K562 (cell line): ENCODE measurements around the gene GAPDH. TPM values are rescaled to one million over a fixed set of nuclear protein-coding genes. Genes with fewer than 3 reads are reported as not detected.

Experiments used
- CHD1 ChIP-seq: fragments of 200-600 bp; sonication (generic); IDR thresholded peaks from one replicate; pipeline ENCODE4 v1.6.1; 2012; ENCODE audit warnings: mild to moderate bottlenecking, moderate library complexity, low read length, inconsistent platforms
- CREM ChIP-seq: IDR thresholded peaks from 2 replicates; pipeline ENCODE4 v1.6.1; 2014; ENCODE audit warnings: antibody characterized with exemption, low read depth
- E2F3 ChIP-seq: fragments of 250-450 bp; sonication (Bioruptor Pico); IDR thresholded peaks from 2 replicates; pipeline ENCODE4 v1.4.0; 2020; ENCODE audit warnings: mild to moderate bottlenecking
- FOXJ3 ChIP-seq: sonication (generic); formaldehyde crosslinking; IDR thresholded peaks from 2 replicates; pipeline ENCODE4 v1.4.0; 2020; ENCODE audit warnings: mild to moderate bottlenecking, missing genetic modification reagents
- FOXP4 ChIP-seq: sonication (generic); formaldehyde crosslinking; IDR thresholded peaks from 2 replicates; pipeline ENCODE4 v1.8.0; 2022; ENCODE audit warnings: mild to moderate bottlenecking, missing genetic modification reagents, borderline replicate concordance
- GABPA ChIP-seq: fragments of 200-800 bp; sonication (Bioruptor generic); conservative IDR thresholded peaks from 2 replicates; pipeline ENCODE4 v1.6.1; 2016; ENCODE audit warnings: low read depth, missing genetic modification characterization, missing compliant biosample characterization
- GABPB1 ChIP-seq: sonication (generic); formaldehyde crosslinking; IDR thresholded peaks from 2 replicates; pipeline ENCODE4 v1.8.0; 2022; ENCODE audit warnings: mild to moderate bottlenecking, missing genetic modification reagents
- MITF ChIP-seq: IDR thresholded peaks from 2 replicates; pipeline ENCODE4 v1.6.1; 2014; ENCODE audit warnings: antibody characterized with exemption
- NCOR1 ChIP-seq: fragments of 450-650 bp; IDR thresholded peaks from 2 replicates; pipeline ENCODE4 v1.6.1; 2016; ENCODE audit warnings: mild to moderate bottlenecking, moderate library complexity
- POLR3A ChIP-seq: IDR thresholded peaks from 2 replicates; pipeline ENCODE4 v1.6.1; 2011; ENCODE audit warnings: borderline replicate concordance, mild to moderate bottlenecking, moderate library complexity; ENCODE audit not compliant: insufficient read length, insufficient read depth; ENCODE audit errors: extremely low read depth
- TAL1 ChIP-seq: fragments of 450-650 bp; IDR thresholded peaks from 2 replicates; pipeline ENCODE4 v1.6.1; 2016; ENCODE audit warnings: mild to moderate bottlenecking
- WHSC1 ChIP-seq: IDR thresholded peaks from one replicate; pipeline ENCODE4 v1.6.1; 2012; ENCODE audit warnings: low read length, control low read depth, inconsistent platforms
- ZBTB40 ChIP-seq, 2 experiments: fragments of 450-650 bp in 1 of 2; sonication (generic) in 1 of 2; formaldehyde crosslinking in 1 of 2; IDR thresholded peaks; 2 replicates each; pipeline versions ENCODE4 v1.7.1 to v1.9.0; 2016 to 2022; ENCODE audit warnings: inconsistent platforms in 1 of 2, mild to moderate bottlenecking in 1 of 2, missing genetic modification reagents in 1 of 2
- ZNF668 ChIP-seq: fragments of 250-450 bp; sonication (Bioruptor Pico); IDR thresholded peaks from 2 replicates; pipeline ENCODE4 v1.8.0; 2022; ENCODE audit warnings: mild to moderate bottlenecking, inconsistent platforms
- ZZZ3 ChIP-seq: fragments of 450-650 bp; IDR thresholded peaks from 2 replicates; pipeline ENCODE4 v1.6.1; 2016; ENCODE audit warnings: antibody characterized with exemption, mild to moderate bottlenecking, moderate library complexity
- polyA plus RNA-seq, 8 experiments: library from polyadenylated mRNA; depleted of rRNA in 4 of 8; stranded (reverse) in 5 of 8; unstranded in 3 of 8; fragments of >200 nt; fragmentation: Nextera tagmentation in 2 of 8; fragmentation: Illumina TruSeq in 1 of 8; extraction: Ambion mirVana in 2 of 8; extraction: Trizol in 1 of 8; gene quantifications; 2 replicates each; pipeline versions ENCODE4 v1.2.1 to v1.2.3, GENCODE V29; 2011 to 2014; ENCODE audit warnings: inconsistent platforms in 1 of 8, missing spikeins in 1 of 8
- total RNA-seq, 7 experiments: library from RNA; depleted of rRNA in 6 of 7; stranded (reverse); fragments of >200 nt in 6 of 7; fragmentation: Illumina TruSeq in 2 of 7; extraction: Trizol in 2 of 7; gene quantifications; 2 replicates each; pipeline versions ENCODE4 v1.2.1 to v1.2.3, GENCODE V29; 2011 to 2021; ENCODE audit warnings: low replicate concordance in 1 of 7
- TF ChIP-seq, protein P1 (sequence below): IDR thresholded peaks from 2 replicates; pipeline ENCODE4 v1.6.1; 2011; ENCODE audit not compliant: insufficient read length; ENCODE audit errors: extremely low read depth

The GAPDH gene
- total and polyA plus RNA-seq, 9 of the 15 experiments (the other 6 are each of a cell fraction or from before 2014, with no cell fraction given): 2,206 to 6,793 (median 4,217) TPM

GRCh38 chr12:6546016-6546415, 11.7 kb downstream of the GAPDH start (continued):
- TF ChIP-seq FOXJ3 (CRISPR knock-in tag) (no peak), E2F3 (no peak), GABPB1 (no peak), CHD1 (no peak), MITF (no peak), ZBTB40 (IDR thresholded peaks at IDR 0.05) (0 out of 2 replicates have a peak, but pooled peaks have one; percentile 8), ZBTB40 (CRISPR knock-in tag; IDR thresholded peaks at IDR 0.05) (no peak), CREM (peak; percentile 77), NCOR1 (peak; percentile 89), ZNF668 (CRISPR knock-in tag) (no peak), TAL1 (peak; percentile 88), WHSC1 (no peak), GABPA (tag) (no peak), POLR3A (no peak), ZZZ3 (no peak), FOXP4 (no peak)
- TF ChIP-seq, protein P1, sequence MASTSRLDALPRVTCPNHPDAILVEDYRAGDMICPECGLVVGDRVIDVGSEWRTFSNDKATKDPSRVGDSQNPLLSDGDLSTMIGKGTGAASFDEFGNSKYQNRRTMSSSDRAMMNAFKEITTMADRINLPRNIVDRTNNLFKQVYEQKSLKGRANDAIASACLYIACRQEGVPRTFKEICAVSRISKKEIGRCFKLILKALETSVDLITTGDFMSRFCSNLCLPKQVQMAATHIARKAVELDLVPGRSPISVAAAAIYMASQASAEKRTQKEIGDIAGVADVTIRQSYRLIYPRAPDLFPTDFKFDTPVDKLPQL: no peak
